HEK293 (cell line): ENCODE measurements around the gene NIPBL.

ENCODE experiments used
- ZNF292 ChIP-seq: fragments of 450-650 bp; formaldehyde crosslinking; IDR thresholded peaks from 2 replicates; pipeline ENCODE4 v1.5.1; 2016; ENCODE audit warnings: low read depth, missing biosample characterization, missing genetic modification characterization, borderline replicate concordance
- ZNF302 ChIP-seq: fragments of 450-650 bp; formaldehyde crosslinking; IDR thresholded peaks from 2 replicates; pipeline ENCODE4 v1.5.1; 2016; ENCODE audit warnings: missing biosample characterization, missing genetic modification characterization, low read depth
- ZNF354C ChIP-seq: fragments of 450-650 bp; formaldehyde crosslinking; IDR thresholded peaks from 2 replicates; pipeline ENCODE4 v1.5.1; 2016; ENCODE audit warnings: missing biosample characterization, missing genetic modification characterization, low read depth, borderline replicate concordance
- TF ChIP-seq, protein P1 (sequence below): fragments of 450-650 bp; formaldehyde crosslinking; IDR thresholded peaks from 2 replicates; pipeline ENCODE4 v1.5.1; 2016; ENCODE audit warnings: missing biosample characterization, missing genetic modification characterization

DNA sequence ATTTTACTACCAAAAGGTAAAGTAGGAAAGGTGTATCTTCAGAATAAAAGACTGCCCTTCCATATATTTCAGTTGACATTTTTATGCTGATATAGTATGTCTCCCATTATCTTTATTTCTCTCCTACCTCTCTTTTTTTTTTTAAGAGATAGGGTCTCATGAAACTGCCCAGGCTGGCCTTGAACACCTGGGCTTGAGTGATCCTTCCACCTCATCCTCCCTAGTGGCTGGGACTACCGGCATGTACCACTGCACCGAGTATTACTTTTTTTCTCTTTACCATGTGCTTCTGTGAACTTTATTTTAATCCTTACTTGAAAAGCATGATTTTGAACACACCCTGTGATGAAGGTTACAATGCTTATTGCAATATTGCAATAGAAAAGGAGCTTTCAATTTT lies 42.7 kb downstream of the NIPBL start:
- TF ChIP-seq, protein P1, sequence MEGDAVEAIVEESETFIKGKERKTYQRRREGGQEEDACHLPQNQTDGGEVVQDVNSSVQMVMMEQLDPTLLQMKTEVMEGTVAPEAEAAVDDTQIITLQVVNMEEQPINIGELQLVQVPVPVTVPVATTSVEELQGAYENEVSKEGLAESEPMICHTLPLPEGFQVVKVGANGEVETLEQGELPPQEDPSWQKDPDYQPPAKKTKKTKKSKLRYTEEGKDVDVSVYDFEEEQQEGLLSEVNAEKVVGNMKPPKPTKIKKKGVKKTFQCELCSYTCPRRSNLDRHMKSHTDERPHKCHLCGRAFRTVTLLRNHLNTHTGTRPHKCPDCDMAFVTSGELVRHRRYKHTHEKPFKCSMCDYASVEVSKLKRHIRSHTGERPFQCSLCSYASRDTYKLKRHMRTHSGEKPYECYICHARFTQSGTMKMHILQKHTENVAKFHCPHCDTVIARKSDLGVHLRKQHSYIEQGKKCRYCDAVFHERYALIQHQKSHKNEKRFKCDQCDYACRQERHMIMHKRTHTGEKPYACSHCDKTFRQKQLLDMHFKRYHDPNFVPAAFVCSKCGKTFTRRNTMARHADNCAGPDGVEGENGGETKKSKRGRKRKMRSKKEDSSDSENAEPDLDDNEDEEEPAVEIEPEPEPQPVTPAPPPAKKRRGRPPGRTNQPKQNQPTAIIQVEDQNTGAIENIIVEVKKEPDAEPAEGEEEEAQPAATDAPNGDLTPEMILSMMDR (tag by site-specific recombination) = no peak
- TF ChIP-seq ZNF354C (no peak), ZNF302 (no peak), ZNF292 (tag by site-specific recombination) (no peak)
